Activated naive CD8-positive, alpha-beta T cell (primary cell): ENCODE results near the gene SPATA3.

Experiments used
- H3K27ac Mint-ChIP-seq: one replicate; pipeline ENCODE4 v1.8.0; 2021; ENCODE audit warnings: mixed read lengths
- H3K27me3 Mint-ChIP-seq: one replicate; pipeline ENCODE4 v1.8.0; 2021; ENCODE audit warnings: mixed read lengths
- H3K36me3 Mint-ChIP-seq: one replicate; pipeline ENCODE4 v1.8.0; 2021; ENCODE audit warnings: mixed read lengths
- H3K4me1 Mint-ChIP-seq: one replicate; pipeline ENCODE4 v1.8.0; 2021; ENCODE audit warnings: low read depth, mixed read lengths
- H3K4me3 Mint-ChIP-seq: one replicate; pipeline ENCODE4 v1.8.0; 2021; ENCODE audit warnings: mild to moderate bottlenecking, mixed read lengths
- H3K9me3 Mint-ChIP-seq: one replicate; pipeline ENCODE4 v1.8.0; 2021; ENCODE audit warnings: low read depth, mixed read lengths

SPATA3 gene

DNA sequence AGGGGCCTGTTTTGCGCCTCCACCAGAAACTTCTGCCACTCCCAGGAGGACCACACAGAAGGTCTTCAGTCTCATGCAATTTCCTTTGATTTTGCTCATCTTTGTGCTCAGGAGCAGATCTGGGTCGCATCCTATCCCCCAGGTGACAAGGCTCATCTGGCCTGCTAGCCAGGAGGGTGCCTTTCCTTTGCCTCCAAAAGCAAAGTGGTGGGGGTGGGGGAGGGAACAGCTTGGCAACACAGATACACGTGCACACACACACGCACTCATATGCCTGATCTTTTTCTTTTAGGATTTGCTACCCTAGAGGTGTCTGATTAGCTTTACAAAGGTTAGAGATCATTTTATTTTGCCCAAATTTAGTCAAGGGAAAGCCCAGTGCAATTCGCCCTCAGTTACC lies 13.8 kb upstream of the SPATA3 start:
- peak overlapping the region; percentile 23 for H3K27ac Mint-ChIP-seq
- H3K4me3 Mint-ChIP-seq = peak overlapping the region; percentile 66
- H3K36me3 Mint-ChIP-seq = no peaks in the 10 kb centered on the region
- H3K27me3 Mint-ChIP-seq = no peaks in the 10 kb centered on the region
- no peaks in the 10 kb centered on the region for H3K9me3 Mint-ChIP-seq
- peaks cover 61% of the 10 kb centered on the region for H3K4me1 Mint-ChIP-seq

DNA sequence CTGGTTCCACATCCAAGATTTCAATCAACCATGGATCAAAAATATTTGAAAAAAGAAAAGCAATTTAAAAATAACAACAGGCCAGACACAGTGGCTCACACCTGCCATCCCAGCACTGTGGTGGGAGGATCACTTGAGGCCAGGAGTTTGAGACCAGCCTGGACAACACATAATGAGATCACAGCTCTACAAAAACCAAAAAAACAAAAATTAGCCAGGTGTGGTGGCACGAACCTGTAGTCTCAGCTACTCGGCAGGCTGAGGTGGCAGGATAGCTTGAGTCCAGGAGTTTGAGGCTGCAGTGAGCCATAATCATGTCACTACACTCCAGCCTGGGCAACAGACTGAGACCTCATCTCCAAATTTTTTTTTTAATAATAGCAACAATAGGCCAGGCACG lies 13.4 kb upstream of the SPATA3 start:
- Mint-ChIP-seq H3K36me3 (no peaks in the 10 kb centered on the region), H3K4me1 (peaks cover 57% of the 10 kb centered on the region), H3K27ac (no peak overlapping the region), H3K4me3 (no peak overlapping the region), H3K27me3 (no peaks in the 10 kb centered on the region), H3K9me3 (no peaks in the 10 kb centered on the region)

DNA sequence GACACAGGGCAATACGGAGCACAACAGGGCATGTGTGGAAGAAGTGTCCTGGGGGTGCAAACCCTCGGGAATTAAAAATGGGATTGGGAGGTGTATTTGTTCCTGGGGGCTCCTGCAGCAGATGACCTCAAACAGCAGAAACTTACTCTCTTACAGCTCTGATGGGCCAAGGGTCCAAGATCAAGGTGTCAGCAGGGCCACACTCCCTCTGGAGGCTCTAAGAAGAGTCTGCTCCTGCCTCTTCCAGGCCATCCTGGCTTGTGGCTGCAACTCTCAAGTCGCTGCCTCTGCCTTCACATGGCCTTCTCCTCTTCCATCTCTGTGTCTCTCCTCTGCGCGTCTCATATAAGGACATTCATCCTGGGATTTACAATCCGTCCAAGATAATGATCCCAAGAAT lies 12.4 kb upstream of the SPATA3 start:
- no peak overlapping the region for H3K27ac Mint-ChIP-seq
- no peaks in the 10 kb centered on the region for H3K9me3 Mint-ChIP-seq
- no peaks in the 10 kb centered on the region for H3K36me3 Mint-ChIP-seq
- H3K4me3 Mint-ChIP-seq = no peak overlapping the region
- peaks cover 57% of the 10 kb centered on the region for H3K4me1 Mint-ChIP-seq
- H3K27me3 Mint-ChIP-seq = no peaks in the 10 kb centered on the region

DNA sequence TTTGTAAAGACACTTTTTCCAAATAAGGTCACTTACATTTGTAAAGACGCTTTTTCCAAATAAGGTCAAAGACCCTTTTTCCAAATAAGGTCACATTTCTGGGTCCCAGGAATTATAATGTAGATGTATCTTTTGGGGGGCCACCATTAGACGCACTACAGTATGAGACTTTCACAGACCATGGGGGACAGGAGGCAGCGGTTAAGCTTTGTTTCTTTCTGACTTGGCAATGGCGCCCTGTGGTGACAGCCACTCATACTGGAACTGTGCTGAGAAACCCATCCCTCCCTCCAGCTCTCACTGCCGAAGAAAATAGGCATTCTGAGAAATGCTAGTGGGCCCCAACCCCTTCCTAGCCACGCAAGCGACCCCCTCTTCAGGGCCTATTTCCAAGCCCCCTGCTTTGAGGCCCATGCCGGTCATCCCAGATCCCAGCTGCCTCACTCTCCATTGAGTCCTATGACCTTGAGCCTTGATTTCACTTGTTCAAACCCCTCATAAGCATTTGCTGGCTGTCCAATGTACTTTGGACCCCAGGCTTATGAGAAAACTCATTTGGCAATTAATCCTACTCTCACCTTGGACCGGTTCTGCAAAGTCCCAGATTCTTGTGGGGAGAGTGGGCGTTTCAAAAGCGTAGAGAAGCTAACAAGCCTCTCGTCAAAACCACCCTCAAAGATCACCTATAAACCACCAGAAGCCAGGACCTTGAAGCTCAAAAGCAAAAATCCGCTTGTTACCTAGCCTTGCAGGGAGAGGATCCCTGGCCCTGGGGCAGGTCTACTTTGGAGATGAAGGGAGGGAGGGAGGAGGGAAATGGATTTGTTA lies 11.3 kb upstream of the SPATA3 start:
- H3K9me3 Mint-ChIP-seq = no peaks in the 10 kb centered on the region
- peaks cover 49% of the 10 kb centered on the region for H3K4me1 Mint-ChIP-seq
- peak overlapping the region; percentile 91 for H3K27ac Mint-ChIP-seq
- no peaks in the 10 kb centered on the region for H3K27me3 Mint-ChIP-seq
- no peaks in the 10 kb centered on the region for H3K36me3 Mint-ChIP-seq
- H3K4me3 Mint-ChIP-seq = peak overlapping the region; percentile 53

DNA sequence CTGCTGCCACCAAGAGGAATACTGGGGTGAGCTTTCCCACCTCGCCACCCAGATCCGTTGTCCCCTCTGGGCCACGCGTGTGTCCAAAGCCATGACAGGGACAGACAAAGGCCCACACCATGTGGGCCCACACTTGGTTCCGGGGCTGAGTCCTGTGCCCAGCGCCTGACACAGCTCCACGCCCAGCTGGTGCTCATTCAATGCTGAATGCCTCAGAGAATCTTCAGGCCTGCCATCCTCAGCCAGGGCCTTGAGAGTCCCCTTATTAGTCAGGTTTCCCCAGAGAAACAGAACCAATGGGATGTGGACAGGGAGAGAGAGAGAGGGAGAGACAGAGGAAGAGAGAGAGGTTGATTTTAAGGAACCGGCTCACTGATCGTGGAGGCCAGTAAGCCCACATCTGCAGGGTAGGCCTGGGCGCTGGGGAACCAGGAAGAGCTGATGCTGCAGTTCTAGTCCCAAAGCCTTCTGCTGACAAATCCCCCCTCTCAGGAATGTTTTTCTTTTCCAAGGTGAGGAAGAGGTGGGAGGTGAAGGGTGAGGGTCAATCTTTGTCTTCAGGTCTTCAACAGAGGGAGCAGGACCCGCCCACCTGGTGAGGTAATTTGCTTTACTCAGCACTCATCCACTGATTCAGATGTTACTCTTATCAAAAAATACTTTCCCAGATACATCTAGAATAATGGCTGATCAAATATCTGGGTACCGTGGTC lies 10.2 kb upstream of the SPATA3 start:
- Mint-ChIP-seq H3K9me3 (no peaks in the 10 kb centered on the region), H3K4me1 (peaks cover 43% of the 10 kb centered on the region), H3K4me3 (peak overlapping the region; percentile 55)

DNA sequence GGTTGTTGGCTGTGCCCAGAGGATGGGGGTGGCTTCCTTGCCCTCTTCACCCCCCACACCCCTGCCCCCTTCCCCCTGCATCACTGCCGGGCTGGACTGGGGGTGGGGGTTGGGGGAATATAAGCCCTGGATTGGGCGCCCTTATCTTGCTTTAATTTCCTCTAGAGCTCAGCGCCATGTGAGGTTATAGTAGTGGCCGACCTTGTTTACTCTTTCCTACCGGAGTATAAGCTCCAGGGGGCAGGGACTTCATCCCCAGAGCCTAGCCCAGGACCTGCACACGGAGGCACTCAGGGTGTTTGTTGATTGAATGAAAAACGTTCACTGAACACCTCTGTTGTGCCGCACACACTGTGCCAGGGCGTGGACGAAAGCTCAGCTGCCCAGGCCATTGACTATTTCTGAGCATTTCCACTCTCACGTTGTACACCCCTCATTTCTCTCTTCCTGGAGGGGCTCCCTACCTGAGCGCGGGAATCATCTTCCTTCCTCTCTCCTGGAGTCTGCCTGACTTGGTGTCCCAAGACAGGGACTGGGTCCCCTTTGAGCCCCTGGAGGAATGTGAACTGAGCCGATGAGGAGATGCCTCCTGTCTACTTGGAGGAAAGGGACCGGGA lies 9.3 kb upstream of the SPATA3 start:
- H3K27ac Mint-ChIP-seq = peak overlapping the region; percentile 85
- peak overlapping the region; percentile 77 for H3K4me3 Mint-ChIP-seq
- no peaks in the 10 kb centered on the region for H3K36me3 Mint-ChIP-seq
- H3K4me1 Mint-ChIP-seq = peaks cover 34% of the 10 kb centered on the region
- no peaks in the 10 kb centered on the region for H3K9me3 Mint-ChIP-seq
- no peaks in the 10 kb centered on the region for H3K27me3 Mint-ChIP-seq

More for the DNA sequence above, 10.2 kb upstream of the SPATA3 start:
- H3K27ac Mint-ChIP-seq = peak overlapping the region; percentile 84
- H3K27me3 Mint-ChIP-seq = no peaks in the 10 kb centered on the region
- no peaks in the 10 kb centered on the region for H3K36me3 Mint-ChIP-seq

DNA sequence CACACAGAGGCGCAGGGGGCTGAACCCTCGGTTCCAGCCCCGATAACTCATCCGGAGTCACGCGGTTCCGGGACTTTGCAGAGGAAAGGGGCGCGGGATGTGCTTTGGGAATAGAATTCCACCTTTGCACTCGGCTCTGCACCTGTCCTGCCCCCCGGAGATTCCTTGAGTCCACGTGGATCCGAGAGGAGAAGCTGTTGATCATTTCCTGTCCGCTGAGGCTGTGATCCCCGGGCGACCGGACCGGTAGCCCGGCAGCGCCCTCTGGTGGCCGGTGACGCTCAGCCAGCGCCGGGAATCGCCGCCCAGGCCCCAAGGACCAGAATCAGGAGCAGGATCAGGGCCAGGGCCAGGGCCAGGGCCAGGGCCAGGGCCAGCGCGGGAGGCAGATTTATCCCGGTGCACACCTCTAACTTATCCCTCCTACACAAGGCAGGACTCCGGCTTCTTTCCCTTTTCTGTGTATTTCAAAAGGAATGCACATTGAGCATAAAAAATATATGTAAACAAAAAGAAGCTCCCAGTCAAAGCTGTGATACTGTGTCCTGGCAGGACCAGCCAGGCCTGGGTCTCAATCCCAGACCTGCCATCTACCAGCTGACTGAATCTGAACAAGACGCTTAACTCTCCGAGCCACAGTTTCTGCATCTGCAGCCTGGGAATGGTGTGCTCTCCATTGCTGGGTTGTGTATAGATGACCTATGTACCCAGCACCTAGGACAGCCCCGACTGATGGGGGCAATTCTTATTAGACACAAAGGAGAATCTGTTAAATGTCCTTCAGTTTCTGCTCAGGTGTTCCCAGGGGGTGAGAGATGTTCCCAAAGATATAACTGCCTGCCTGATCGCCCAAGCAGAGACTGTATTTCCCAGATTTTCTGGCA lies 8.5 kb upstream of the SPATA3 start:
- no peaks in the 10 kb centered on the region for H3K36me3 Mint-ChIP-seq
- no peaks in the 10 kb centered on the region for H3K9me3 Mint-ChIP-seq
- H3K4me1 Mint-ChIP-seq = peaks cover 26% of the 10 kb centered on the region
- H3K27me3 Mint-ChIP-seq = no peaks in the 10 kb centered on the region
- peak overlapping the region; percentile 77 for H3K4me3 Mint-ChIP-seq
- H3K27ac Mint-ChIP-seq = peak overlapping the region; percentile 85

GRCh38 chr2:230989731-230990130 lies 6.2 kb upstream of the SPATA3 start:
- no peaks in the 10 kb centered on the region for H3K36me3 Mint-ChIP-seq
- no peaks in the 10 kb centered on the region for H3K27me3 Mint-ChIP-seq
- no peak overlapping the region for H3K27ac Mint-ChIP-seq
- H3K4me1 Mint-ChIP-seq = peaks cover 16% of the 10 kb centered on the region
- H3K9me3 Mint-ChIP-seq = no peaks in the 10 kb centered on the region
- H3K4me3 Mint-ChIP-seq = no peak overlapping the region

DNA sequence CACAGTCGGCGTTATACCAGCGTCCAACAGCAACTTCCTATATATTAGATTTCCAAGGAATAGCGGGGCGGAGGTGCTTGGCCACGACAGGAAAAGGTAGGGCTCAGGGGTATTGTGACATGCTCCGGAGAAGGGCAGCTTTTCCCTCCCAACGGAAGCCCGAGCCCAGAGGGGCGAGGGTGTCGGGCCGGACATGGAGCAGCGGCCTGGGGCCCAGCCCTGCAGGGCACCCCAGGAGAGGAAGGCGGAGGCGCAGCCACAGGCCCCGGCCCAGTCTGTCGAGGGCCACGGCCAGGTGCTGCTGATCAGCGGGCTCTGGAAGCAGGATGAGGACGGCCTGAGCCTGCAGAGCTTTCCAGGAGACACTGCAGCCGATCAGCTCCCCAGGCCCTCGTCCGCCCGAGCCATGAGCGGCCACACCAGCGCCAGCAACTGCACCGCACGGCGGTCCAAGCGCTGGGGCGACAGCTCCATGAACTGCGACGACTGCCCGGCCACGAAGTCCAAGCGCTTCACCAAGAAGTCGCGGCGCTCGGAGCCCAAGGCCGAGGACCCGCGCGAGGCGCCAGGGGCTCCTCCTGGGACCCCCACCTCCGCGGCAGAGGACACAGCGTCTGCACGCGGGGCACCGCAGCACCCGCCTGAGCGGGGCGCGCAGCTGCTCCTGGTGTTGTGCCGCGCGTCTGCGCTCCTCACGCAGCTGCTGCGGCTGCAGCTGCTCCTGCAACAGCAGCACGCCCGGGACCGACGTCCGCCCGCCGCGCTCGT lies 5.6 kb upstream of the SPATA3 start:
- H3K4me1 Mint-ChIP-seq = peaks cover 10% of the 10 kb centered on the region
- no peaks in the 10 kb centered on the region for H3K36me3 Mint-ChIP-seq
- no peak overlapping the region for H3K27ac Mint-ChIP-seq
- peaks cover 3% of the 10 kb centered on the region for H3K27me3 Mint-ChIP-seq
- H3K4me3 Mint-ChIP-seq = no peak overlapping the region
- H3K9me3 Mint-ChIP-seq = no peaks in the 10 kb centered on the region

DNA sequence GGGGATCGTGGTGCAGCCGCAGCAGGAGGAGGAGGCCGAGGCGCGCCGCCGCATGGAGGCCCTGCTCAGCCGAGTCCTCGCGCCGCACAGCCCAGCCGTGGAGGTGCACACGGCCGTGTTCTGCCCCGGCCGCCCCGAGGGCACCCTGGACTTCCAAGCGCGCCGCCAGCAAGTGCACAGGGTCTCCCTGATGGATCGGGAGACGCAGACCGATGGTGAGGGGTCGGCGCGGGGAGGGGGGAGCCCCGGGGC lies 5.1 kb upstream of the SPATA3 start:
- peaks cover 4% of the 10 kb centered on the region for H3K27me3 Mint-ChIP-seq
- H3K36me3 Mint-ChIP-seq = no peaks in the 10 kb centered on the region
- H3K4me1 Mint-ChIP-seq = peaks cover 7% of the 10 kb centered on the region
- no peak overlapping the region for H3K27ac Mint-ChIP-seq
- no peak overlapping the region for H3K4me3 Mint-ChIP-seq
- no peaks in the 10 kb centered on the region for H3K9me3 Mint-ChIP-seq

GRCh38 chr2:230991598-230991997 lies 4.3 kb upstream of the SPATA3 start:
- Mint-ChIP-seq H3K27me3 (peaks cover 4% of the 10 kb centered on the region), H3K4me3 (no peak overlapping the region)

GRCh38 chr2:230996661-230997060 lies 740 bp downstream of the SPATA3 start:
- H3K4me3 Mint-ChIP-seq = no peak overlapping the region
- H3K27me3 Mint-ChIP-seq = peaks cover 16% of the 10 kb centered on the region
- H3K27ac Mint-ChIP-seq = no peak overlapping the region

More at GRCh38 chr2:230991598-230991997, 4.3 kb upstream of the SPATA3 start:
- no peaks in the 10 kb centered on the region for H3K9me3 Mint-ChIP-seq
- H3K36me3 Mint-ChIP-seq = no peaks in the 10 kb centered on the region
- H3K27ac Mint-ChIP-seq = no peak overlapping the region
- H3K4me1 Mint-ChIP-seq = peaks cover 5% of the 10 kb centered on the region

GRCh38 chr2:230998882-230999281 lies 3.0 kb downstream of the SPATA3 start:
- H3K27ac Mint-ChIP-seq = no peak overlapping the region

More at GRCh38 chr2:230996661-230997060, 740 bp downstream of the SPATA3 start:
- H3K36me3 Mint-ChIP-seq = peaks cover 8% of the 10 kb centered on the region
- peaks cover 3% of the 10 kb centered on the region for H3K9me3 Mint-ChIP-seq
- H3K4me1 Mint-ChIP-seq = no peaks in the 10 kb centered on the region

GRCh38 chr2:230999477-230999876 lies 3.6 kb downstream of the SPATA3 start:
- H3K9me3 Mint-ChIP-seq = peaks cover 3% of the 10 kb centered on the region
- H3K36me3 Mint-ChIP-seq = peaks cover 8% of the 10 kb centered on the region
- H3K27me3 Mint-ChIP-seq = peaks cover 18% of the 10 kb centered on the region
- no peaks in the 10 kb centered on the region for H3K4me1 Mint-ChIP-seq
- H3K27ac Mint-ChIP-seq = no peak overlapping the region
- no peak overlapping the region for H3K4me3 Mint-ChIP-seq

More at GRCh38 chr2:230998882-230999281, 3.0 kb downstream of the SPATA3 start:
- Mint-ChIP-seq H3K4me1 (no peaks in the 10 kb centered on the region), H3K27me3 (peaks cover 18% of the 10 kb centered on the region), H3K4me3 (no peak overlapping the region), H3K9me3 (peaks cover 3% of the 10 kb centered on the region), H3K36me3 (peaks cover 8% of the 10 kb centered on the region)
